SU-DHL-6 (cell line): ENCODE data around the gene GALNT10.

Experiments used
- EZH2phosphoT487 ChIP-seq: fragments of 200-600 bp; sonication (generic), shearing (Covaris generic); conservative IDR thresholded peaks from 2 replicates; pipeline ENCODE4 v1.6.1; 2018; ENCODE audit warnings: mild to moderate bottlenecking, antibody characterized with exemption, low read length, moderate library complexity, mixed read lengths
- TF ChIP-seq, protein P1 (sequence below): fragments of 200-600 bp; sonication (generic); IDR thresholded peaks from one replicate; pipeline ENCODE4 v1.5.1; 2017; ENCODE audit warnings: antibody characterized with exemption, mild to moderate bottlenecking, low read length, moderate library complexity; ENCODE audit not compliant: insufficient read depth, poor library complexity, severe bottlenecking

DNA sequence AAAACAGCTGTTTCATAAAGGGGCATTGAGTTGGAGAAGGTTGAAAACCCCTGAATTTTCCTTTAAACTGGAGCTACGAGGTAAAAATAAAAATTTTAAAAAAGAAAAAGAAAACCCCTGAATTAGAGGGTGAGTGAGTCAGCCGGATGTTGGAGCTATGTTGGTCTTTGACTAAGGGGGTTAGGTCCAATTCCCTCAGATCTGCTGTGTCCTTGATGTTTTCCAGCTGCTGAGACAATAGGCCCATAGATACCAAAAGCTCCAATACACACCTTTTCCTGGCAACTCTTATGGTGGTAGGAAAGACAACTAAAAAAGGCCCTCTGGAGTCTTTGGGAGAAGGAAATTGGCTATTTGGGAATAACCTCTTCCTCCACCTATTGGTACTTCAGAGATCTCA, 175.8 kb downstream of the GALNT10 start:
- no peak for TF ChIP-seq EZH2phosphoT487
- TF ChIP-seq, protein P1, sequence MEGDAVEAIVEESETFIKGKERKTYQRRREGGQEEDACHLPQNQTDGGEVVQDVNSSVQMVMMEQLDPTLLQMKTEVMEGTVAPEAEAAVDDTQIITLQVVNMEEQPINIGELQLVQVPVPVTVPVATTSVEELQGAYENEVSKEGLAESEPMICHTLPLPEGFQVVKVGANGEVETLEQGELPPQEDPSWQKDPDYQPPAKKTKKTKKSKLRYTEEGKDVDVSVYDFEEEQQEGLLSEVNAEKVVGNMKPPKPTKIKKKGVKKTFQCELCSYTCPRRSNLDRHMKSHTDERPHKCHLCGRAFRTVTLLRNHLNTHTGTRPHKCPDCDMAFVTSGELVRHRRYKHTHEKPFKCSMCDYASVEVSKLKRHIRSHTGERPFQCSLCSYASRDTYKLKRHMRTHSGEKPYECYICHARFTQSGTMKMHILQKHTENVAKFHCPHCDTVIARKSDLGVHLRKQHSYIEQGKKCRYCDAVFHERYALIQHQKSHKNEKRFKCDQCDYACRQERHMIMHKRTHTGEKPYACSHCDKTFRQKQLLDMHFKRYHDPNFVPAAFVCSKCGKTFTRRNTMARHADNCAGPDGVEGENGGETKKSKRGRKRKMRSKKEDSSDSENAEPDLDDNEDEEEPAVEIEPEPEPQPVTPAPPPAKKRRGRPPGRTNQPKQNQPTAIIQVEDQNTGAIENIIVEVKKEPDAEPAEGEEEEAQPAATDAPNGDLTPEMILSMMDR = no peak
